GM12878 (cell line): ENCODE data around the gene SDK2. TPM values are rescaled to one million over a fixed set of nuclear protein-coding genes. Genes with fewer than 3 reads are reported as not detected.

ENCODE experiments used
- ATAC-seq: fragments of 200-7000 bp; cut with Tn5 transposase; 3 replicates; pipeline ENCODE4 v1.9.1; 2020; ENCODE audit warnings: mild to moderate bottlenecking, moderate library complexity
- BruUV-seq: library from RNA; stranded (reverse); fragments of 400-500 nt; replicated peaks from 2 replicates; lab custom pipeline; 2021; lab: Mats Ljungman, UMichigan
- CTCF ChIA-PET: fragments of 300-600 bp; sonication (Branson Sonifier 250); formaldehyde crosslinking; extraction: SDS; loops from one replicate; lab custom pipeline; 2021; ENCODE audit warnings: inconsistent platforms; lab: Yijun Ruan, JAX
- POLR2A ChIA-PET: fragments of 350-600 bp; formaldehyde crosslinking; extraction: SDS; loops from one replicate; lab custom pipeline; 2021; ENCODE audit warnings: inconsistent platforms; lab: Charles Lee
- RAD21 ChIA-PET: fragments of 300-600 bp; sonication (Branson Sonifier 250); formaldehyde crosslinking; loops from one replicate; lab custom pipeline; 2023; ENCODE audit warnings: antibody characterized with exemption; ENCODE audit not compliant: unreplicated experiment; lab: Charles Lee
- SMC1A ChIA-PET: fragments of 300-600 bp; sonication (Branson Sonifier 250); formaldehyde crosslinking; loops from one replicate; lab custom pipeline; 2023; ENCODE audit not compliant: unreplicated experiment, uncharacterized antibody; lab: Charles Lee
- DNase-seq: peaks from one replicate; pipeline ENCODE4 v3.0.0-alpha.2; 2011; ENCODE audit warnings: low read depth, low spot score
- FAIRE-seq: peaks from 3 replicates; lab custom pipeline; 2011; peaks lifted over from hg19 to GRCh38; lab: Jason Lieb, UNC
- H2AFZ ChIP-seq: 2 replicates; pipeline ENCODE4 v1.6.0; 2011; ENCODE audit warnings: low read depth, low read length, control low read depth; ENCODE audit not compliant: control insufficient read depth
- H3K27ac ChIP-seq: 2 replicates; pipeline ENCODE4 v1.5.1; 2011; ENCODE audit warnings: control low read depth; ENCODE audit not compliant: control insufficient read depth, insufficient read depth
- H3K27me3 ChIP-seq, 2 experiments: replicated peaks in 1 of 2; 2 replicates each; pipeline versions ENCODE4 v1.6.0 to v1.6.1; 2011; ENCODE audit warnings: low read length in 1 of 2; ENCODE audit not compliant: control insufficient read depth in 2 of 2, insufficient read depth in 2 of 2
- H3K36me3 ChIP-seq, 2 experiments: 2 replicates each; pipeline ENCODE4 v1.5.1; 2011; ENCODE audit warnings: low read length in 1 of 2; ENCODE audit not compliant: control insufficient read depth in 2 of 2, insufficient read depth in 2 of 2
- H3K4me1 ChIP-seq: 2 replicates; pipeline ENCODE4 v1.6.1; 2011; ENCODE audit warnings: mild to moderate bottlenecking, low read length, moderate library complexity, mixed read lengths; ENCODE audit not compliant: control insufficient read depth, insufficient read depth
- H3K4me2 ChIP-seq: 2 replicates; pipeline ENCODE4 v1.6.0; 2011; ENCODE audit warnings: control low read depth; ENCODE audit not compliant: control insufficient read depth, insufficient read depth
- H3K4me3 ChIP-seq: fragments of 200-600 bp; sonication (generic); 2 replicates; pipeline ENCODE4 v1.5.1; 2016
- H3K79me2 ChIP-seq: 2 replicates; pipeline ENCODE4 v1.6.0; 2011; ENCODE audit warnings: low read length; ENCODE audit not compliant: control insufficient read depth, insufficient read depth
- H3K9ac ChIP-seq: 2 replicates; pipeline ENCODE4 v1.8.0; 2011; ENCODE audit warnings: low read length, control low read depth, mixed read lengths; ENCODE audit not compliant: control insufficient read depth, insufficient read depth
- H3K9me3 ChIP-seq: replicated peaks from 3 replicates; pipeline ENCODE4 v1.5.1; 2011; ENCODE audit warnings: mild to moderate bottlenecking, low read length; ENCODE audit not compliant: control insufficient read depth, insufficient read depth
- H4K20me1 ChIP-seq: 2 replicates; pipeline ENCODE4 v1.6.0; 2011; ENCODE audit not compliant: control insufficient read depth, insufficient read depth
- NRF1 ChIP-seq: conservative IDR thresholded peaks from 2 replicates; pipeline ENCODE4 v1.6.1; 2011; ENCODE audit warnings: mild to moderate bottlenecking, low read depth, low read length, improper control_type of control experiment
- SIN3A ChIP-seq: IDR thresholded peaks from 2 replicates; pipeline ENCODE4 v1.6.1; 2012; ENCODE audit warnings: low read depth, low read length, improper control_type of control experiment
- SMAD1 ChIP-seq: fragments of 450-650 bp; IDR thresholded peaks from 2 replicates; pipeline ENCODE4 v1.6.1; 2018; ENCODE audit warnings: mild to moderate bottlenecking, low read depth; ENCODE audit not compliant: partially characterized antibody
- TCF3 ChIP-seq: IDR thresholded peaks from 2 replicates; pipeline ENCODE4 v1.6.1; 2012; ENCODE audit warnings: low read depth, mild to moderate bottlenecking, low read length, borderline replicate concordance; ENCODE audit not compliant: insufficient read depth
- TCF7 ChIP-seq: IDR thresholded peaks from 2 replicates; pipeline ENCODE4 v1.6.1; 2014; ENCODE audit warnings: antibody characterized with exemption, borderline replicate concordance
- YBX1 ChIP-seq: fragments of 450-650 bp; IDR thresholded peaks from 2 replicates; pipeline ENCODE4 v1.6.1; 2016; ENCODE audit warnings: antibody characterized with exemption
- WGBS: methylation state at CpG from one replicate; pipeline ENCODE4 v1.1.6; 2016; ENCODE audit warnings: low lambda C conversion rate; ENCODE audit not compliant: insufficient replicate concordance, insufficient coverage; ENCODE audit errors: missing lambda C conversion rate; 5-methylcytosine and 5-hydroxymethylcytosine counted together
- in situ Hi-C: fragments of 300-500 bp; cut with MboI; formaldehyde crosslinking; loops from 9 replicates; pipeline ENCODE4 v1.14.3; 2018; ENCODE audit warnings: mixed read lengths
- intact Hi-C: fragments of 100-400 bp; cut with micrococcal nuclease; formaldehyde crosslinking; loops from one replicate; pipeline ENCODE4 v1.14.2; 2022; ENCODE audit not compliant: unreplicated experiment
- polyA plus RNA-seq, 11 experiments: library from polyadenylated mRNA; depleted of rRNA in 4 of 11; unstranded in 6 of 11; stranded (reverse) in 5 of 11; fragments of >200 nt; fragmentation: Nextera tagmentation in 4 of 11; fragmentation: Illumina TruSeq in 1 of 11; extraction: Ambion mirVana in 4 of 11; extraction: Trizol in 1 of 11; gene quantifications; 1 replicate in 1 of 11; 2 replicates in 10 of 11; pipeline versions ENCODE4 v1.2.1 to v1.2.3, GENCODE V29; 2011 to 2016; ENCODE audit warnings: inconsistent platforms in 2 of 11, missing spikeins in 2 of 11, low read depth in 1 of 11
- total RNA-seq, 4 experiments: library from RNA; depleted of rRNA in 3 of 4; stranded (reverse); fragments of >200 nt in 3 of 4; fragmentation: Illumina TruSeq in 1 of 4; extraction: Trizol in 1 of 4; gene quantifications; 2 replicates each; pipeline versions ENCODE4 v1.2.1 to v1.2.3, GENCODE V29; 2013 to 2021
- TF ChIP-seq, protein P1 (sequence below): IDR thresholded peaks from 2 replicates; pipeline ENCODE4 v1.6.1; 2012; ENCODE audit warnings: improper control_type of control experiment, low read depth, low read length; ENCODE audit not compliant: insufficient replicate concordance
- TF ChIP-seq, protein P2 (sequence below): fragments of 450-650 bp; IDR thresholded peaks from 2 replicates; pipeline ENCODE4 v1.6.1; 2018; ENCODE audit warnings: mild to moderate bottlenecking, low read depth, moderate library complexity; ENCODE audit not compliant: partially characterized antibody

Gene SDK2
- total and polyA plus RNA-seq, 10 of the 15 experiments (the other 5 are each of a cell fraction or from before 2014, with no cell fraction given): 0.03 to 0.08 (median 0.03) TPM; not detected in 7

DNA sequence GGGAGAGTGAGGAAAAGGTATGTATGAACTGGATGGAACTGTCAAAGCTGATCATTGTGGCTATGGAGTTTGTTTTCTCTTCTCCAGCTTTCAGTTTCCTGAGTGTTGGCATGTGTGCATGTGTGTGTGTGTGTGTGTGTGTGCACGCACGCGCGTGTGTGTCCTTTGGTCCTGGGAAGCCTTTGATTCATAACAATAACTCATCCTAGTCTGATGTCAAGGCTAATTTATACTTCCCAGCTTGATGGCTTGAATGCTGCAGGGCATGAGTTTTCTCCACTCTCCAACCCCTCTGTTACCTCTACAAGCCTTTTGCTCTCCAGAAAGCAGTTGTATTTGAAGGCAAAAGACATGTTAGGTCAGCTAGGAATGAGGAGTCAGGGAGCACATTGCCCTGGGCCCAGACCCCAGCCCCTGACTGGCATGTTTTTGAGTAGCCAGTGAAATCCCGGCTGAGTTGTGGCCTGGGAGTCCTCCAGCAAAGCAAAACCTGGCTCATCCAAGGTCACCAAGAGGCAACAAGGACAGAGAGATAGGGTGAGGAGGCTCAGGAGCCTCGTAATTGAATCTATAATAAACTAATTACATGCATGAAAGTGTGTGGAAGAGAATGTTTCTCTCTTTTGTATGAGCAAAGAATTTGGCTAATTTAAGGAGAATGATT lies 323.5 kb downstream of the SDK2 start (continued):
- TF ChIP-seq, protein P1, sequence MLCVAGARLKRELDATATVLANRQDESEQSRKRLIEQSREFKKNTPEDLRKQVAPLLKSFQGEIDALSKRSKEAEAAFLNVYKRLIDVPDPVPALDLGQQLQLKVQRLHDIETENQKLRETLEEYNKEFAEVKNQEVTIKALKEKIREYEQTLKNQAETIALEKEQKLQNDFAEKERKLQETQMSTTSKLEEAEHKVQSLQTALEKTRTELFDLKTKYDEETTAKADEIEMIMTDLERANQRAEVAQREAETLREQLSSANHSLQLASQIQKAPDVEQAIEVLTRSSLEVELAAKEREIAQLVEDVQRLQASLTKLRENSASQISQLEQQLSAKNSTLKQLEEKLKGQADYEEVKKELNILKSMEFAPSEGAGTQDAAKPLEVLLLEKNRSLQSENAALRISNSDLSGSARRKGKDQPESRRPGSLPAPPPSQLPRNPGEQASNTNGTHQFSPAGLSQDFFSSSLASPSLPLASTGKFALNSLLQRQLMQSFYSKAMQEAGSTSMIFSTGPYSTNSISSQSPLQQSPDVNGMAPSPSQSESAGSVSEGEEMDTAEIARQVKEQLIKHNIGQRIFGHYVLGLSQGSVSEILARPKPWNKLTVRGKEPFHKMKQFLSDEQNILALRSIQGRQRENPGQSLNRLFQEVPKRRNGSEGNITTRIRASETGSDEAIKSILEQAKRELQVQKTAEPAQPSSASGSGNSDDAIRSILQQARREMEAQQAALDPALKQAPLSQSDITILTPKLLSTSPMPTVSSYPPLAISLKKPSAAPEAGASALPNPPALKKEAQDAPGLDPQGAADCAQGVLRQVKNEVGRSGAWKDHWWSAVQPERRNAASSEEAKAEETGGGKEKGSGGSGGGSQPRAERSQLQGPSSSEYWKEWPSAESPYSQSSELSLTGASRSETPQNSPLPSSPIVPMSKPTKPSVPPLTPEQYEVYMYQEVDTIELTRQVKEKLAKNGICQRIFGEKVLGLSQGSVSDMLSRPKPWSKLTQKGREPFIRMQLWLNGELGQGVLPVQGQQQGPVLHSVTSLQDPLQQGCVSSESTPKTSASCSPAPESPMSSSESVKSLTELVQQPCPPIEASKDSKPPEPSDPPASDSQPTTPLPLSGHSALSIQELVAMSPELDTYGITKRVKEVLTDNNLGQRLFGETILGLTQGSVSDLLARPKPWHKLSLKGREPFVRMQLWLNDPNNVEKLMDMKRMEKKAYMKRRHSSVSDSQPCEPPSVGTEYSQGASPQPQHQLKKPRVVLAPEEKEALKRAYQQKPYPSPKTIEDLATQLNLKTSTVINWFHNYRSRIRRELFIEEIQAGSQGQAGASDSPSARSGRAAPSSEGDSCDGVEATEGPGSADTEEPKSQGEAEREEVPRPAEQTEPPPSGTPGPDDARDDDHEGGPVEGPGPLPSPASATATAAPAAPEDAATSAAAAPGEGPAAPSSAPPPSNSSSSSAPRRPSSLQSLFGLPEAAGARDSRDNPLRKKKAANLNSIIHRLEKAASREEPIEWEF: no peak
- TF ChIP-seq SIN3A: no peak

DNA sequence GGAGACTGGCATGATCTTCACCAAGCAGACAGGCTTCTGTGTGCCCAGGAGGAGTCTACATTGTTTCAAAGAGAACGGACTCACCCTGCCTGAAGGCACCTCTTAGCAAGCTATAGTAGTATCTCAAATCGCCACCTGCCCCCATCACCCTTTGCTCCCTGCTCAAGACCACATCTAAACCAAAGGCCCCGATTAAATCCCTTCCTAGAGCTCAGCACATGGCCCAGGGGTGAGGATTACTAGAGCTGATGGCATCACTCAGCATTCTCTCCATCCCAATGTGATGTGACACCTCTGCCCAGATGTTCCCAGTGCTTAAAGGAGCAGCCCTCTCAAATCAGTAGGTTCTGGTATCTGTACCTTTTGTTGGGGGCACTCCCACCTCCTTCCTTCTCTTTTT lies 324.5 kb downstream of the SDK2 start:
- H3K9ac ChIP-seq: no peak overlapping the region
- H4K20me1 ChIP-seq: no peaks in the 10 kb centered on the region
- in situ Hi-C loops (no loop called here), intact Hi-C loops (no loop called here)
- FAIRE-seq (no peak), ATAC-seq (no peak), DNase-seq (no peak)
- POLR2A ChIA-PET: interaction anchor here (0.9 to 1.0 kb wide), 2 partner anchors 25 to 28 kb away, joined by 3 to 6 read pairs; no protein-coding TSS in a partner anchor
- CTCF ChIA-PET: interaction anchor here (1.0 to 2.0 kb wide), 2 partner anchors 22 to 50 kb away, joined by 3 to 7 read pairs; no protein-coding TSS in a partner anchor
- no peaks in the 10 kb centered on the region for H3K9me3 ChIP-seq
- no TSS peak for BruUV-seq
- H3K4me3 ChIP-seq: no peak overlapping the region
- 53% methylated on average over 3 of the region's 3 CpGs for WGBS
- no peak overlapping the region for H2AFZ ChIP-seq
- SMC1A ChIA-PET: no interaction called here
- H3K27me3 ChIP-seq: no peaks in the 10 kb centered on the region
- RAD21 ChIA-PET: interaction anchor here (1.1 kb wide), 1 partner anchor 9 kb away, joined by 3 read pairs; the partner anchor contains the start of gene CDC42EP4
- no peaks in the 10 kb centered on the region for H3K79me2 ChIP-seq
- H3K4me1 ChIP-seq: peaks cover 12% of the 10 kb centered on the region
- H3K27ac ChIP-seq: no peak overlapping the region
- no peak for TF ChIP-seq TCF3
- no peak for TF ChIP-seq NRF1
- TF ChIP-seq, protein P2, sequence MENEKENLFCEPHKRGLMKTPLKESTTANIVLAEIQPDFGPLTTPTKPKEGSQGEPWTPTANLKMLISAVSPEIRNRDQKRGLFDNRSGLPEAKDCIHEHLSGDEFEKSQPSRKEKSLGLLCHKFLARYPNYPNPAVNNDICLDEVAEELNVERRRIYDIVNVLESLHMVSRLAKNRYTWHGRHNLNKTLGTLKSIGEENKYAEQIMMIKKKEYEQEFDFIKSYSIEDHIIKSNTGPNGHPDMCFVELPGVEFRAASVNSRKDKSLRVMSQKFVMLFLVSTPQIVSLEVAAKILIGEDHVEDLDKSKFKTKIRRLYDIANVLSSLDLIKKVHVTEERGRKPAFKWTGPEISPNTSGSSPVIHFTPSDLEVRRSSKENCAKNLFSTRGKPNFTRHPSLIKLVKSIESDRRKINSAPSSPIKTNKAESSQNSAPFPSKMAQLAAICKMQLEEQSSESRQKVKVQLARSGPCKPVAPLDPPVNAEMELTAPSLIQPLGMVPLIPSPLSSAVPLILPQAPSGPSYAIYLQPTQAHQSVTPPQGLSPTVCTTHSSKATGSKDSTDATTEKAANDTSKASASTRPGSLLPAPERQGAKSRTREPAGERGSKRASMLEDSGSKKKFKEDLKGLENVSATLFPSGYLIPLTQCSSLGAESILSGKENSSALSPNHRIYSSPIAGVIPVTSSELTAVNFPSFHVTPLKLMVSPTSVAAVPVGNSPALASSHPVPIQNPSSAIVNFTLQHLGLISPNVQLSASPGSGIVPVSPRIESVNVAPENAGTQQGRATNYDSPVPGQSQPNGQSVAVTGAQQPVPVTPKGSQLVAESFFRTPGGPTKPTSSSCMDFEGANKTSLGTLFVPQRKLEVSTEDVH: no peak
- TF ChIP-seq SMAD1: no peak
- no peak for TF ChIP-seq TCF7
- TF ChIP-seq YBX1: no peak
- TF ChIP-seq, all 136 proteins: peak for 0
- Histone ChIP-seq H3K4me2 (no peak overlapping the region), H3K36me3 (no peaks in the 10 kb centered on the region)
